Measurements from ENCODE around the gene LAMC1. TPM values are rescaled to one million over a fixed set of nuclear protein-coding genes. Genes with fewer than 3 reads are reported as not detected.
"Not testable (repeated sequence)": the region's sequence is repeated elsewhere in the genome, so short reads cannot be mapped to it uniquely, and the experiment has no call there.

LAMC1 gene
- polyA plus RNA-seq, 3 donors: 30.5 to 170 (median 91.4) TPM

DNA sequence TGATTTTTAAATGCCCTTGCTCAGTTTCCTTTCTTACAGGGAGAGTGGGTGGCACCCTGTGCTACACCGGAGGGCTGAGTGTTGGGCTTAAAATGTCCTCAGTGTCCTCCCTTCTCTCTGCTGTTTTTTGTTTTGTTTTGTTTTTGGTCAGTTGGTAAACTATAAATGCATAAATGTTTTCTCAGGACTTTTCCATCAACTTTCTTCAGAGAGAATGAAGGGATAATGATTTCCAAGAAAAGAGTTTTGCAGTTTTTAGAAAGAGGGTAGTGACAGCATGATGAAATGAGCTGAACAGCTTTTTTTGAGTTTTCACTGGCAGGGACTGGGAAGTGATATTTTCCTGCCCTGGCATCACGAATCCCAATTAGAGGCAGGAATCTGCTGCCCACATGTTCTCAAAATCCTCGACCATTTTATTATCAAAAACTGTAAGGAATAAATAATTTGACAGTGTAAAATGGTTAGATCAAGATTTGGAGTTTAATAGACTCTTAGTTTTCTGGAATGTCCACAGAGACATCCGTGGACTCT, 15.2 kb downstream of the LAMC1 start:
- no peak overlapping the region for H3K27ac ChIP-seq (ENCODE audit: low read depth, low read length)
- WGBS, 3 donors: 56 to 86% (median 62%) methylated on average over 4 of the region's 4 CpGs

DNA sequence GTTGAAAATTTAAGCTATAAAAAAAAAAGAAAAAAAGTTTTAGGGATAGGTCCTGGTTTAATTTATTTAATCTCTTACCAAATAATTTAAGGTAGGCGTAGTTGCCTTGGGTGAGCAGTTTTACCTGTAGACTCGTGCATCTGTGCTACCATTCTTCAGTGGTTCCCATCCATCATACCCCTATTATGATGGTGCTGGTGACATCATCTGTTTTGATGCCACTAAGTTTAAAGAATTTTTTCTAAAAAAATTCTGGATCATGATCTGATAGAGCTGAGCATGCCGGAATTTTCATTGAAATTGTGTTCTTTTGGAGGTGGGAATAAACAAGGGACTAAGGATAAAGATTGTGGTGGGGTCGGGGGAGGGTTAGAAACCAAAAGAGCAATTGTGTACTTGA, 15.7 kb downstream of the LAMC1 start:
- 92 to 96% (median 93%) methylated on average over 4 of the region's 4 CpGs for WGBS, 3 donors
- H3K27ac ChIP-seq (ENCODE audit: low read depth, low read length): no peak overlapping the region

DNA sequence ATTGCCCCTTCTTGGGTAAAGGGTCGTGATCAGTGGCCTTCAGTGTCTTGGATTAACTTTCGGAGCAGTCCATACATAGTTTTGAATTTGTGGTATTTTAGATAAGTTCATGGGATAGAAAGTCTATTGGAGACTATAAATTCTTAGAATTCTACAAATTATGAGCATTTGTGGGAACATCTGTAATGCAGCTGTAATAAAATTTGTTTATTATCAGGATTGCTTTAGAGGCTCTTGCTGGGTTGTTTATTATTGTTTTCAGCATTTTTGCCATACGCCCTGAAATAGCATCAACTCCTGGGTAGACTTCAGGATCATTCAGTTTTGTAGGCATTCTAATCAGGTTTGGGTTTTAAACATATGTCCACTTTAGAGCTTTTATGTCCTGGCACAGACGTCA, 16.1 kb downstream of the LAMC1 start:
- H3K27ac ChIP-seq (ENCODE audit: low read depth, low read length): no peak overlapping the region
- WGBS, 3 donors: 74 to 88% (median 87%) methylated on average over 4 of the region's 4 CpGs

DNA sequence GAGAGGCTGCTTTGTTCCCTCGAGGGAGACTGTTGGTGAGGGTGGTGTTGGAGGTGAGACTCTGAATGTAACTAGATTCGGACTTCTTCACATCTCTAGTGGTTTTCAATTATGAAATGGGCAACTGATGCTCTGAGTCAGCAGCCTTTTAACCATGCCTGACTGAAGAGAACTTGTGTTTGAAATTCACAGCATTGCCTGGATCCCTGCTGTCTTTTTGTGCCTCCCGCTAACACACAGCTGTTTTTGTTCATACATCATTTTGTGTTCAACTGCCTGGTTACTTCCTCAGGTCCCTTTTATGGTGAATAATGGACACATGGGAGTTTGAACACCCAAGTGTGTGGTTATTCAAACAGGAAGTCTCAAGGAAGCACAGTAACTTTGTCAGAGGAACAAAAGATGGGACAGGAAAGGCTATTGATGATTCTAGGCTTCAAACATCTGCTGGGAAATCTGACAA, 16.8 kb downstream of the LAMC1 start:
- H3K27ac ChIP-seq (ENCODE audit: low read depth, low read length): no peak overlapping the region
- 15 to 58% (median 20%) methylated on average over 3 of the region's 3 CpGs for whole genome bisulfite sequencing, 3 donors

DNA sequence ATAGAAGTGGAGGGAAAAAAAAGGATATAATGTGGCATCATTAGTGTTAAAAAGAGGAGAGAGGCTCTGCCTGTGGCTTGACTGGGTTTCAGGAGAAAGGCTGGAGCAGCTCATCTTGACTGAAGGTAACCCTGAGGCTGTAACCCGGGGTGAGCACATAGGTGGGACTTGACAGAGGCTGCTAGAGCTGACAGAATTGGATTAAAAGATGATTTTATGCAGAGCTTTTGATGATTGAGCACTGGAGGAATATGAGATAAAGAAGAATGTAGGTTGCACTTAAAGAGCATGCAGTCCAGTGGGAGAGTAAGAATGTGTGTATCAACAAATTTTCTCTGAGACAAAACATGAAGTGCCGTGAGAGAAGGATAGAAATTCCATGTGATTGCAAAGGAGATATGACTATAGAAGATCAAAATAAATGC, 17.3 kb downstream of the LAMC1 start:
- WGBS, 3 donors: 41 to 68% (median 46%) methylated on average over 2 of the region's 2 CpGs
- H3K27ac ChIP-seq (ENCODE audit: low read depth, low read length): no peak overlapping the region

DNA sequence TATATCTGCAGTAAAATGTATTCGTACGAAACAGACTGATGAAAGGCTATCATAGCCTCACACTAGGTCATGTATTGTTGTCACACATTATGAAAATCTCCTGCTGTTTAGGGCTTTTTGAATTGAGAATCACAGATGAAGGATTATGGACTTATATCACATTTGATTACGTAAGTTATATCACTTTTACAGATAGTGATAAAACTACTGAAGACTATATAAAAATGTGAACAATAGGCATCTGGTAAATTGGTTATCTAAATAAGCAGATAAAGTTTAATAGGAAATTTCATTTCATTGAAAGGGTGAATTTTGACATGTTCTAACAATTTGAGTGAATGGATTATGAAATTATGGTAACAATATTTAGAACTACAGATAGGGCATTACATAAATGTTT, 20.0 kb downstream of the LAMC1 start:
- H3K27ac ChIP-seq (ENCODE audit: low read depth, low read length): no peak overlapping the region
- WGBS, 3 donors: 58 to 69% (median 61%) methylated on average over 3 of the region's 3 CpGs

DNA sequence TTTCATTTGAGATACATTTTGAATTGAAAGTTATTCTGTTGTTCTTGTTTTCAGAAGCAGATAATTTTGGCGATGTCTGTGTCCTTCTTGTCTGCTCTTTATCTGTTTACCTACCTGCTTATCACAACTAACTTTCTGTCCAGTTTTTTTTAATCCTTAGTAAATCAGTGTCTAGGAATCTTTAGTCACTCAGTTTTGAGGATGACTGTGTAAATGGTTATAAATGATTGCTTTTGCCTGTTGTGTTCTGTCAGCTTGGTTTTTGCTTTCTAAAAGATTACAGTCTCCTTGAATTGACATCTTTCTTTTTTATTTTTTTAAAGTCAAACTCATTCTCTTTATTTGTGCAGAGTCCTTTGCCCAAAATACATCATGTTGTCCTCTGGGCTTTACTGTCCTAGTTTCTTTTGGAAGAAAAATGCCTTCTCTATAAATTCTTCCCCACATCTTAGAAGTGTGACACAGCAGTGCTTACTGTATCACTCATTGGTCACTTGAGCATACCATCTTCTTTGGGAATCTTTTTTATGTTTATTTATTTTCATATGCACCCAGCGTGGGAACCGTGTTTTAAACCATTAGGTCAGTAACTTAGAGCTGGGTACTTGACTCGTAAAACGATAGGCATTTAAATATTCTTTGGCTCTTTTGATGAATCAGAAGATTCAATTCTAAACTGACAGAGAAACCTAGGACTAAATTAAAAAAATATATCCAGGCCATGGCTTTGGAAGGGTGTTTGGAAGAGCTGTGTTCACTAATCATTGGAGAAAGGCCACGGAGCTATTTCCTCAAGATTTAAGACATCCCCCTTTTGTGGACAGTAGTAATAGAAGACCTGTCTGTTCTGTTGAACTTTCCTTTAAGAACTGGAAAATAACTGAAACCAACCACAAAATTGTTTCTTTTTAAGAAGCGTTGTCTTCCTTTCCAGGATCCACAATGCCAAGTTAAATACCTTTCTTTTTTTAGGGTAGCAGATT, 20.9 kb downstream of the LAMC1 start:
- no peak overlapping the region for H3K27ac ChIP-seq (ENCODE audit: low read depth, low read length)
- WGBS, 3 donors: 52 to 64% (median 63%) methylated on average over 7 of the region's 7 CpGs

DNA sequence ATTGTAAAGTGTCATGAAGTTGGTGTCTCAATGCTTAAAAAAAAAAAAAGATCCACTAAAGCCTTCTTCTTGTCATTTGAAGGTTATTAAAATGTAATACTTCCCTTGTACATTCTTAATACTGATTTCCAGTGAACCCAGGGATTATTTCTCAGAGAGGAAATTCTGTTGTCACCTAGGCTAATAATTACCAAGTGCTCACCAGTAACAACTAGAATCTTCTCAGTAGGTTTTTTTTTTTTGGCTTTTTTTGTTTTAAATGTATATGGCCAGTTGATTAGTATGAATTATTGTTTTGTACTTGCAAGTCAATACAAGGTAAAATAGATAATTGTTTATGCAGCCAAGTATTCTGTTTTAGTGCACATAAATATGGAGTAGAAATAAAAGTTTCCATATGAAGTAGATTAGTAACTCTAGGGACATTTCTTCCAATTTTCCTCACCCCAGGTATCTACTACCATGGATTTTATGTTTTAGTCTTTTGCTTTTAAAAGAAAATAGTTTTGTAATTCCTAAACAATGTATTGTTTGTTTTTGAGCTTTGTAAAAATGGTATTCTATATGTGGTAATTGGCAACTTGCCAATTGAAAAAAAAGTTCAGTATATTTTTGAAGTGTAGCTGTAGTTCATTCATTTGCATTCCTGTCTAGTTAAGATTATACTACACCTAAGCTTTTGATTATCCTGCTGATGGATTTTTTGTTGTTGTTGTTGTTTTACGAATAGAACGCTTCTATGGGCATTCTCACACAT, 21.9 kb downstream of the LAMC1 start:
- H3K27ac ChIP-seq (ENCODE audit: low read depth, low read length): no peak overlapping the region
- WGBS, 3 donors: 94 to 100% (median 99%) methylated on average over 2 of the region's 2 CpGs

DNA sequence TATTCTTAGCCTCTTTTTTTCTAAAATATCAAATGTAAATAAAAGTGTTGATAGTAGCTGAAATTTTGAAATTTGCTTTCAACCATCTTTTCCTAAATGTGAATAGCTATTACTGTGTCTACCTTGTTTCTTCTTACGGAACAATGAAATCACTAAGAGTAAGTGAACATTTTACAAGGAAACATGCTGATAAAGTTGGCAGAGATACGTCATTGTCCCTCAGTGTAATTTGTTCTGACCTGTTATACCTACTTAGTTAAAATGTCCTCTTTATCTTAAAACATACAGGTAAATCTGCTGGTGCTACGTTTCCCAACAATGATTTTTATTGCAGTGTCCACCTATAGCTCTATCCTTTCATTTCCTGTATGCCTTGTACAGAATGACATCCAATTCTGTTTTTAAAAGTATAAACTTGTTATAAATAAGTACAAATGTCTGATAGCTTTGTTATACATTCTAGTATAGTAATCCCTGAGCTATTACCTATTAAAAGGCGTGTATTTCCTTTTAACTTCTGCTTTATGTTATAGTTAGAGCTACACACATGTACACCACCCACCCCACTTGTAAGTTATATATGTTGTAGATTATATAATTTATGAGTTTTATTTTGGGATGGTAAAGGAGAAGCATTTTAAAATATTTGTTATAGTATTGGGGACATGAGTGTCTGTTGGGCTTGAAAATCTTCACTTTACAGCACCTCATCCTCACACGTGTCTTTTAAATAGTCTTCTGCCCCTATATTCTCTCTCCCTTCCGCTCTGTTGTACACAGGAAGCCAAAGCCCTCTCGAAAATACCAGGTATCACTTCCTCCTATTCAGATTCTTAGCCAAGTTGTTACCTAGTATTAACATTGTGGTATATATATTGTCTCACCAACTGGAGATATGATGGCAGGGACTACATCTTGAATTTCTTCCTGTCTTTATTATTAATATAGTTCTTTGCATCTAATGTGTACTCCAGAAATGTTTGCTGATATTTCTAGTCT, 25.2 kb downstream of the LAMC1 start:
- no peak overlapping the region for H3K27ac ChIP-seq (ENCODE audit: low read depth, low read length)
- WGBS, 3 donors: 67 to 75% (median 71%) methylated on average over 7 of the region's 7 CpGs

DNA sequence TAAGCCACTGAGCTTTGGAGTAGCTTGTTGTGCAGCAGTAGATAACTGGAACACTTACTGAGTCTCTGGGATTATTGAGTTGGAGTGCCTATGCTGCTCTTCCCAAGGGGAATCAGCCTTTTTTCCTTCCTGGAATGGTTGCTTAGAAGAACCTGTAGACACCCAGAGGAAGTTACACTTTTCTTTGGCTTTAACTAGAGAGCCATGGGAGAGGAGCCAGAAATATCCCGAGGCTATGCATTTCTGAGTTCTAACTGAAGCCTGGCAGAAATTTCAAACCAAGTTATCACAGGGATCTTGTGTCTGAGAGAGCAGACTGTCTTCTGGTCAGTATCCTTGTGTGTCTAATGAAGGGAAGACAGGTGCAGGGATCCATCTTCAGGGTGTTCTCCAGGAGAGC, 28.3 kb downstream of the LAMC1 start:
- no peak overlapping the region for H3K27ac ChIP-seq (ENCODE audit: low read depth, low read length)
- WGBS, 3 donors: 31 to 42% (median 40%) methylated on average over 1 of the region's 1 CpG

DNA sequence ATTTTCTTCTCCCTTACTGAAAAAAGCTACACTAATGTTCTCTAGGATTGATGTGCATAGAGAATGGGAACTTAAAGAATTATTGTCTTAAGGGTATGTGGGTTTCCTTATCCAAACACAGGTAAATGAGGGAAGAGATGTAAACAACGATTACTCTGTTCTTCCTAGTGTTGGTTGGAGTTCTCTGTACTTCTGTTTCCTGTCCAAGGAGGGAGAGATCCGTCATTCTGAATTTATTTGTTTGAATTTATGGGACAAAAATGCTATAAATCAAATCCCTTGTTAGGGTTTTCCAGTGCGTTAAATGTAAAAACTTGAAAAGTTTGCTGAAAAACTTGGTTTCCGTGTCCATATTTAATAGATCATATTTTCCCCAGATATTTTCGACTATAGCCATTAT, 29.6 kb downstream of the LAMC1 start:
- 66 to 81% (median 66%) methylated on average over 5 of the region's 5 CpGs for WGBS, 3 donors
- H3K27ac ChIP-seq (ENCODE audit: low read depth, low read length): no peak overlapping the region

DNA sequence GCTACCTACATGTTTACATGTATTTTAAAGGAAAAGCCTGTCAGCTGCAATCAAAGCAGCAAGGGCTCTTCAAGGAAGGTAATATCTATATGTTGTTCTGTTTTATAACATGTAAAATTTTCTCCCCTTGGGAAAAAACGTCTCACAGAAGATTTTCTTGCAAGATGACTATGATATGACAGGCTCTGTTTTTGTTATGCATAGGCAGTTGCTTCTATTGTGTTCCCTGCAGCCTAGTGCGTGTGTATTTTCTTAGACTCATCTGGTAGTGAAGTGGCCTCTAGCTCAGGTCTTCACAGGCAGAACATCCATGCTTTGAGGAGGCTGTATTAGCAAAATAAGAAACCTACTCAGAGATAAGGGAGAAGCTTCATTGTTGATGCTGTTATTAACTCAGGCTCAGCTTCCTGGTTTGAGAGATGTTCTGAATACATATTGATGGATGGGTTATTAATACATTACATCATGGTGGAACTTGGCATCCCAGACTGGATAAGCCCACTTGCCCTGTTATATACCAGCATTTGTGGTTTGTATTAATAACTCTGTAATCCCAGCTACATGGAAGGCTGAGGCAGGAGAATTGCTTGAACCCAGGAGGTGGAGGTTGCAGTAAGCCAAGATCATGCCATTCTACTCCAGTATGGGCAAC, 35.8 kb downstream of the LAMC1 start:
- no peak overlapping the region for H3K27ac ChIP-seq (ENCODE audit: low read depth, low read length)
- WGBS, 3 donors: 50 to 66% (median 62%) methylated on average over 2 of the region's 2 CpGs

DNA sequence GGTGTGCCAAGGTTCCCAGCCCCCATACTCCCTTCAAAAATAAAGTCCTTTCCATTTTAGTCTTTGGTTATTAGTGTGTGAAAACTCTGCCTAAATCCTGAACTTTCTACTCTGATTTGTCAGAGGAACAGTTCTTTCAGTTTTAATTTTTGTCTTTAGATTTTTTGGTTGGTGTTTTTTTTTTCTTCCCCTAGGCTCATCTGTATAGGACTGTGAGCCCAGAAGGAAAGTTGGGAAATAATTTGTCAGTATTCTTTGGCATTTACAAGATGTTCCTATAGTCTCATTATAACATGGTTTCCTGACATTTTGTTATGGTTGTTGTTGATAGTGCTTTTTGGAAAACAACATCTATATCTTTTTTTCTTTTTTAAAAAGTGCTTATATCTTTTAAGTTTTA, 38.0 kb downstream of the LAMC1 start:
- H3K27ac ChIP-seq (ENCODE audit: low read depth, low read length): no peak overlapping the region

DNA sequence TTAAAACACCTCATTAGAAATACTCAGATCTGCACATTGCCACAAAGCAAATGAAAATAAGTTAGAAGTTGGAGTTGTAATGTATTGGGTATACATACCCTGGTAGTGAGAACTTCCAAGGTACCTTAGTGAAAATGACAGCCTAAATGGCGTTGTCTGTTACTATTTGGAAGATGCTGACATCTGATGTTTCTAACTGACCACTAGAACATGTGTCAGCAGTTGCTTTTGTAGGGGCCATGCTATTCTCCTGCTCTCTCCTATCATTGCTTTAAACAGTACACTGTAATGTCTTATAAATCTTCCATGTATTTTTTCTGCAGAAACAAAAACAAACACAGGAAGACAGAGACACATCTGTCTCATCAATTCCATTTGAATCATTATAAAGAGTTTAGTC, 40.1 kb downstream of the LAMC1 start:
- 63 to 76% (median 71%) methylated on average over 1 of the region's 1 CpG for WGBS, 3 donors
- H3K27ac ChIP-seq (ENCODE audit: low read depth, low read length): no peak overlapping the region

DNA sequence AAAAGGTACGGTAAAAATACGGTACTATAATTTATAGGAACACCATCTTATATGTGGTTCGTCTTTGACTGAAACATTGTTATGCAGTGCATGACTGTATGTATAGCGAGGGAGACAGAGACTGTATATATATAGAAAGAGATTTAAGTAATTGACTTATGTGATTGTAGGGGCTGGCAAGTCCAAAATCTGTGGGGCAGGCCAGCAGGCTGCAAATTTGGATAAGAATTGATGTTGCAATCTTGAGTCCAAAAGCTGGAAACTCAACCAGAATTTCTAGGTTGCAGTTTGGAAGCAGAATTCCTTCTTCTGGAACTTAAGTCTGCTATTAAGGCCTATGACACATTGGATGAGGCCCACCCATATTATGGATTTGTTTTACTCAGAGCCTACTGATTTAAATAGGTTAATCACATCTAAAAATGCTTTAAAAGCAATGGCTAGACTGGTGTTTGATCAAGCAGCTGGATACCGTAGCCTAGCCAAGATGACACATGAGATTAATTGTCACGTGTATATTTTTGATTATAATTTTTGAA, 42.0 kb downstream of the LAMC1 start:
- 92 to 94% (median 93%) methylated on average over 6 of the region's 6 CpGs for WGBS, 3 donors

DNA sequence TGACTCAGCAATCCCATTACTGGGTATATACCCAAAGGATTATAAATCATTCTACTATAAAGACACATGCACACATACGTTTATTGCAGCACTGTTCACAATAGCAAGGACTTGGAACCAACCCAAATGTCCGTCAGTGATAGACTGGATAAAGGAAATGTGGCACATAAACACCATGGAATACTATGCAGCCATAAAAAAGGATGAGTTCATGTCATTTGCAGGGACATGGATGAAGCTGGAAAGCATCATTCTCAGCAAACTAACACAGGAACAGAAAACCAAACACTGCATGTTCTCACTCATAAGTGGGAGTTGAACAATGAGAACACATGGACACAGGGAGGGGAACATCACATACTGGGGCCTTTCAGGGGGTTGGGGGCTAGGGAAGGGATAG, 43.2 kb downstream of the LAMC1 start:
- not testable (repeated sequence) for H3K27ac ChIP-seq (ENCODE audit: low read depth, low read length)
- WGBS, 3 donors: 75 to 89% (median 76%) methylated on average over 2 of the region's 2 CpGs

More for the DNA sequence above, 42.0 kb downstream of the LAMC1 start:
- no peak overlapping the region for H3K27ac ChIP-seq (ENCODE audit: low read depth, low read length)

DNA sequence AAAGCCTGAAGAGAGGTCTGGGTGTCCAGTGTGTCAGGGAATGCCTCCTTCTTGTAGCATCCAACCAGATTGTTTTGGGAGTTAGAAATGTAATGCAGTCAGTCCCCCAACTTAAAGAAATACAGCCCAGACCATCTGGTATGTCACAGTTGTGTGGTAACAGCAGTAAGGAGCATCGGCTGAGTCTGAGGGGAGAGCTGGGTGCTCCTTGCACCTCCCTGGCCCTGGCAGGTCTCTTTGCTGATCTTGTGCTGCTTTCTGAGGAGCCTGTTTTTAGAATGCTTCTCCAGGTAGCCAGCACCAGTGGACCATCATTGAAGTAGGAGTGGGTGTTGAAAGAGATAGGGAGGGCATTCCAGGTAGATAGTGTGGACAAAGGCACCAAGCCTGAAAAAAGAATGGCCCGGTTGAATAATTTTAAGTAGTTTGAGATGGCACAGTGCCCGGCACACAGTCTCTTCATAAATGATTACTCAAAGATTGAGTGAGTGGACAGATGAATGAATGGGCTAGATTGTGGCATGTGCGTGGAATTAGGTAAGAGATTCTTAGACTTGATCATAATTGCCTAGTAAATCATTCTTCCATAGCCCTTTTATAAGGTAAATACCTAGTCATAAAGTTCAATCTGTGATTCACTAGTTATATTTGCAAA, 46.5 kb downstream of the LAMC1 start:
- 59 to 80% (median 72%) methylated on average over 4 of the region's 4 CpGs for WGBS, 3 donors
- no peak overlapping the region for H3K27ac ChIP-seq (ENCODE audit: low read depth, low read length)

Measured in adipose tissue (tissue), 3 donors.